Stomach smooth muscle (tissue), 2 donors: ENCODE results near the gene NEURL1.

ENCODE experiments used
- H3K27ac ChIP-seq: one replicate; pipeline ENCODE4 v1.7.0; 2013; ENCODE audit warnings: mild to moderate bottlenecking, low read length, inconsistent platforms
- H3K27me3 ChIP-seq, 2 donors: one replicate each; pipeline ENCODE4 v1.7.0; 2013; ENCODE audit warnings: low read length in 2 of 2; ENCODE audit not compliant: insufficient read depth in 2 of 2, control insufficient read depth in 1 of 2
- H3K36me3 ChIP-seq, 2 donors: one replicate each; pipeline ENCODE4 v1.7.0; 2013; ENCODE audit warnings: low read length in 2 of 2; ENCODE audit not compliant: control insufficient read depth in 2 of 2, insufficient read depth in 2 of 2
- H3K4me1 ChIP-seq: one replicate; pipeline ENCODE4 v1.7.0; 2013; ENCODE audit warnings: low read length; ENCODE audit not compliant: control insufficient read depth, insufficient read depth
- H3K4me3 ChIP-seq, 2 donors: one replicate each; pipeline ENCODE4 v1.7.0; 2013; ENCODE audit warnings: low read length in 2 of 2
- H3K9ac ChIP-seq, 2 donors: one replicate each; pipeline ENCODE4 v1.7.0; 2013; ENCODE audit warnings: low read length in 2 of 2, mild to moderate bottlenecking in 1 of 2
- H3K9me3 ChIP-seq, 2 donors: one replicate each; pipeline ENCODE4 v1.7.0; 2013; ENCODE audit warnings: low read length in 2 of 2; ENCODE audit not compliant: control insufficient read depth in 2 of 2
- donor health status: healthy.
- donor health status: Pancreatic carcinoma.

NEURL1 gene

GRCh38 chr10:103548581-103549348, 55.3 kb downstream of the NEURL1 start:
- H3K9ac ChIP-seq = no peak overlapping the region
- no peak overlapping the region for H3K27ac ChIP-seq
- no peaks in the 10 kb centered on the region for H3K36me3 ChIP-seq
- no peaks in the 10 kb centered on the region for H3K4me1 ChIP-seq
- H3K27me3 ChIP-seq = no peaks in the 10 kb centered on the region
- H3K4me3 ChIP-seq = no peak overlapping the region
- H3K9me3 ChIP-seq = no peaks in the 10 kb centered on the region

DNA sequence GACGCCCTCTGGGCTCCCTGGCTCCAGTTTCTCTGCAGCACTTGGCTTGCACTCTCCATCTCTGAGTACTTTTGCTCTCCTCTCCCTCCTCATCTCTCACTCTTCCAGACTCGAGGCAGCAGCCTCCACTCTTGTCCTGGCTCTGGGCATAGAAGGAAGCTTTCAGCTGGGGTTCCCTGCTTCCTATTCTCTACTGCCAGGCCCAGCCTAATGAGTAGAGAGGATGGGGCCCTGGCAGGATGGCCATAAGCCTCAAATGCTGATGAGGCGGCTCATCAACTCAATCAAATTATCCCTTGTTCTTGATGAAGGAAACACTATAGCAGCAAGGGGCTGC, 55.8 kb downstream of the NEURL1 start:
- Histone ChIP-seq H3K27ac (no peak overlapping the region), H3K9me3 (no peaks in the 10 kb centered on the region)

DNA sequence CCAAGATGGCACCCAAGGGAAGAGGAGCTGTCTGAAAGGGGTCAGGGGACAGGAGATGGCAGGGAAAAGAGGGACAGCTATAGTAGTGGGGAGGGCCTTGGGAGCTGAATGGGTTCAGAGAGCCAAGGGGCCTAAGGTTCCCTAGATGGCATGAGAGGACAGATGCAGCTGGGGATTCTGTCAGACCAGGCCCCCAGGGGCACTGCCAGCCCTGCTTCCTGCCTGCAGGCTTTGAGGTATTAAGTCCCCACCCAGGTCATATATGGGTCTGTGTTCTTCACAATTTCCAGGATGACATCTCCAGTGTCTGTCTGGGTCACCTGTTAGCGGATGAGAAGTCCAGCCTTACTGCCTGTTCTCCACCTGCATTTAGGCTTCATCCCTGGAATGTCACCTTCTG, 56.7 kb downstream of the NEURL1 start:
- peaks cover 4% of the 10 kb centered on the region for H3K4me1 ChIP-seq
- H3K27ac ChIP-seq = no peak overlapping the region
- no peak overlapping the region for H3K4me3 ChIP-seq
- H3K9me3 ChIP-seq = no peaks in the 10 kb centered on the region
- no peaks in the 10 kb centered on the region for H3K27me3 ChIP-seq
- H3K36me3 ChIP-seq = no peaks in the 10 kb centered on the region
- no peak overlapping the region for H3K9ac ChIP-seq

More for the DNA sequence above, 55.8 kb downstream of the NEURL1 start:
- Histone ChIP-seq H3K4me1 (no peaks in the 10 kb centered on the region), H3K27me3 (no peaks in the 10 kb centered on the region), H3K36me3 (no peaks in the 10 kb centered on the region), H3K9ac (no peak overlapping the region), H3K4me3 (no peak overlapping the region)

DNA sequence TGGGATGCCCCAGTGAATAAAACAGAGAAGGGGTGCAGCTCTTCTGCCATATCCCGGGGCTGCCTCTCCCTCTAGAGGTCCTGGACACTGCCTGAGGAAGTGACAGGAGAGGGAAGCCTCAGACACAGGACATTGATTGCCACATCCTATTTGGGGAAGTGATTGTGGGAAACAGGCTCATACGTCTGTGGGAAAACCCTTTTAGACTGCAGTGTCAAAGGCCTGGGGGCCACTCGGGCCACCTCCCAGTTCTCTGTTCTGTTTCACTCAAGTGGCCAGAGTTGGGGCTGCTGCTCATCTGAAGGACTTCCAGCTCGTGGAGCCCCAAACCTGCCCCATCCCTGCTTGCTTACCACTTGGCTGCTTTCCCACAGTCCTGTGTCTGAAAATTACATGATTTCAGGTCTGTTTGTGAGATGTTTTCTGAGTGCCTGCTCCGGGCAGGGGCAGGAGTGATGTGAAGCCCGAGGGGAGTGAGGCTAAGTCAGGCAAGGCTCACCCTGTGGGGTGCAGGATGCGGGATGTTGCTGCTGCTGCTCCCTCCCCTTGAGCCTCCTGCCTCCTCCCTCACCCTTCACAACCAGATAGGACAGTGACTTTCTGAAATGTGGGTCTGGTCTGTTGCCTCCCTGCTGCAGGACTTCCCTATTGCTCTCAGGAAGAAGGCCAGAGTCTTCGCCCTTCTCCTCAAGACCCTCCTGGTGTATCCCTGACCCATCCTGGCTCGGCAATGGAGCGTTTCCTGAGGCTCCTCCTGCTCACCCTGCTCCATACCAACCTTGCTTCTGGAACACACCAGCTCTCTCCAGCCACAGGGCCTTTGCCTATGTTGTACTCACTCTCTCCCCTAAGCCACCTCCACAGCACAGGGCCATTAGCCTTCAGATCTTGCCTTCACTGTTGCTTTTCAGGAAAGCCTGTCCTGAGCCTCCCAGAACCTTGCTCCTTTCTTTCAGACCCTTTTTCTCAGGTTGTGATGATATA, 58.4 kb downstream of the NEURL1 start:
- H3K9me3 ChIP-seq = no peaks in the 10 kb centered on the region
- peaks cover 12% of the 10 kb centered on the region for H3K4me1 ChIP-seq
- H3K36me3 ChIP-seq = no peaks in the 10 kb centered on the region
- no peak overlapping the region for H3K27ac ChIP-seq
- H3K9ac ChIP-seq = no peak overlapping the region
- H3K4me3 ChIP-seq = no peak overlapping the region
- no peaks in the 10 kb centered on the region for H3K27me3 ChIP-seq

GRCh38 chr10:103552856-103553742, 59.6 kb downstream of the NEURL1 start:
- H3K4me3 ChIP-seq = no peak overlapping the region
- no peak overlapping the region for H3K9ac ChIP-seq
- no peaks in the 10 kb centered on the region for H3K27me3 ChIP-seq
- H3K9me3 ChIP-seq = no peaks in the 10 kb centered on the region
- no peaks in the 10 kb centered on the region for H3K36me3 ChIP-seq
- H3K4me1 ChIP-seq = peaks cover 12% of the 10 kb centered on the region
- H3K27ac ChIP-seq = no peak overlapping the region

DNA sequence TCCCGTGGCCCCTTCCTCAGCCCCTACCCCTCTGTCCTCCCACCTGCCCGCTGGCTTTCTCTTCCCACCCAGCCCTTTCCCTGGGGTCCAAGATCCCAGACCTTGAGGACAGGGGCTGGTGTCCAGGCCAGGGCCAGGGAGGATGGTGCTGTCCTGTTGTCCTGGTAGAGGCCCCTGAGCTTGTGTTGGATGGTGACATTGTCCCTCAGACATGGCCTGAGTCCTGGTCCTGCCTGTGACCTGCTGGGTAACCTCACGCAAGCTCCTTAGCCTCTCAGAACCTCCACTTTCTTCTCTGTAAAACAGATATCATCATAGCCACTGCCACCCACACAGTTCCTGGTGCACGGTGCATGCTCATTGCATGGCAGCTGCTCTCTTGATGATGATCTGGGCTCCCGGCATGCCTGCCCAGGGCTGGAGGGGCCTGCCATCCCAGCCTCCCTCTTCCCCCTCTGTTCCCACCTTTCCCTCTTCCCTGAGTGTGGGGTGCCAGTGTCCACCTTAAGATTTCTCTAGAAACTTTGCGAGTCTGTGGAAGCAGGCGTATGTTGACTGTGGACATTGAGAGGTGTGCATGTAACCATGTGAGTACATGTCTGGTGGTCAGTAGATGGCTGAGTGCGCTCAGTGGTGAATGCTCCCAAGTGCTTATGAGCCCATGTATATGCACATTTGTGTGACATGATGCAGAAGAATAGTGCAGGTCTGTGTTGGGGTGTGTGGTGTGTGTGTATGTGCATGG, 60.4 kb downstream of the NEURL1 start:
- H3K9ac ChIP-seq = no peak overlapping the region

GRCh38 chr10:103554488-103555324, 61.2 kb downstream of the NEURL1 start:
- Histone ChIP-seq H3K36me3 (no peaks in the 10 kb centered on the region), H3K9me3 (no peaks in the 10 kb centered on the region), H3K27me3 (no peaks in the 10 kb centered on the region), H3K9ac (peak overlapping the region in 1 of 2 donors; percentile 36), H3K4me1 (peaks cover 12% of the 10 kb centered on the region), H3K4me3 (peak overlapping the region; percentile 37 to 64), H3K27ac (no peak overlapping the region)

More for the DNA sequence above, 60.4 kb downstream of the NEURL1 start:
- Histone ChIP-seq H3K27ac (no peak overlapping the region), H3K9me3 (no peaks in the 10 kb centered on the region), H3K36me3 (no peaks in the 10 kb centered on the region), H3K4me3 (no peak overlapping the region), H3K4me1 (peaks cover 12% of the 10 kb centered on the region), H3K27me3 (no peaks in the 10 kb centered on the region)

GRCh38 chr10:103555325-103555649, 61.8 kb downstream of the NEURL1 start:
- Histone ChIP-seq H3K4me1 (peaks cover 12% of the 10 kb centered on the region), H3K27ac (no peak overlapping the region), H3K36me3 (no peaks in the 10 kb centered on the region), H3K9ac (peak overlapping the region; percentile 22 to 29), H3K4me3 (peak overlapping the region in 1 of 2 donors; percentile 64), H3K27me3 (no peaks in the 10 kb centered on the region), H3K9me3 (no peaks in the 10 kb centered on the region)

DNA sequence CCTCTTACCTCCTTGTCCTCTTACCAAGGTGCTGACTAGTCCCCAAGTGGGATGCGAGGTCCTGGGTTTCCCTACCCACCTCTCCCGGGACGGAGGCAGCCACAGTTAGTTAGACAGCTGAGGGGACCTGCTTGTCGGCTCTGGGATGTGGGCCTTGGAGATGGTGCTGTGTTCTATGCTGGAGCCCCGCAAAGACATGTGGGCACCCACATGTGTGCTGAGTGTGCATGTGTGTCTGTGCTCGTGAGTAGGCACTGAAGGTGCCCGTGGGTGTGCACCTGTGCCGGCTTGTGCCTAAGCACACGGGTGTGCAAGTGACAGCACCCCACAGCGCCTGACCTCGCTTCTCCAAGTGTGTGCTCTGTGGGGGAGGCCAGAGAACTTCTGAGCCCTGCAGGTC, 62.2 kb downstream of the NEURL1 start:
- Histone ChIP-seq H3K9ac (peak overlapping the region; percentile 22 to 29), H3K27me3 (no peaks in the 10 kb centered on the region), H3K4me3 (peak overlapping the region in 1 of 2 donors; percentile 64), H3K36me3 (no peaks in the 10 kb centered on the region), H3K4me1 (peaks cover 12% of the 10 kb centered on the region), H3K9me3 (no peaks in the 10 kb centered on the region), H3K27ac (no peak overlapping the region)
